ENCODE data around the gene RPL37.
"Not testable (repeated sequence)": the region's sequence is repeated elsewhere in the genome, so short reads cannot be mapped to it uniquely, and the experiment has no call there.

Gene RPL37

GRCh38 chr5:40798012-40798800, 36.8 kb downstream of the RPL37 start, which contains the start of gene PRKAA1:
PRKAA1 (minus strand) TSS chr5:40798374; CDS start chr5:40798189, 185 bp downstream.
- Histone ChIP-seq H3K4me3 (ENCODE audit: low read length) (peak within 1 kb of the TSS; percentile 99), H3K27ac (ENCODE audit: low read depth, low read length) (peak within 1 kb of the TSS; percentile 50), H3K36me3 (ENCODE audit: control insufficient read depth, low read length) (peaks cover 16% of the 10 kb centered on the region), H3F3A (ENCODE audit: control insufficient read depth, insufficient read depth) (peaks cover 6% of the 10 kb centered on the region; the same call in 1 of the 2 replicates), H3K9me2 (replicated peaks; ENCODE audit: control insufficient read depth, low read length) (no peaks in the 10 kb centered on the region), H3K27me3 (ENCODE audit: control insufficient read depth, low read length) (no peaks in the 10 kb centered on the region), H3K9me3 (ENCODE audit: control insufficient read depth, insufficient read depth, low read length) (no peaks in the 10 kb centered on the region), H3K4me1 (ENCODE audit: control insufficient read depth, low read length) (peaks cover 18% of the 10 kb centered on the region), H3K79me2 (ENCODE audit: control insufficient read depth, low read length) (peaks cover 53% of the 10 kb centered on the region), H3K4me2 (ENCODE audit: low read length) (peak within 1 kb of the TSS; percentile 86), H4K20me1 (ENCODE audit: control insufficient read depth, insufficient read depth, low read depth, low read length) (peaks cover 8% of the 10 kb centered on the region; the same call in 1 of the 2 replicates)
- TF ChIP-seq CTCF (IDR thresholded peaks at IDR 0.05; ENCODE audit: low read depth, low read length, poor library complexity, severe bottlenecking) (peak; percentile 38), EZH2phosphoT487 (IDR thresholded peaks at IDR 0.05; ENCODE audit: borderline replicate concordance, low read length) (no peak)

GRCh38 chr5:40797273-40798011, 37.6 kb downstream of the RPL37 start:
- peaks cover 8% of the 10 kb centered on the region; the same call in 1 of the 2 replicates for H4K20me1 ChIP-seq (ENCODE audit: control insufficient read depth, insufficient read depth, low read depth, low read length)
- peak overlapping the region; percentile 50 for H3K27ac ChIP-seq (ENCODE audit: low read depth, low read length)
- peaks cover 16% of the 10 kb centered on the region for H3K36me3 ChIP-seq (ENCODE audit: control insufficient read depth, low read length)
- peaks cover 18% of the 10 kb centered on the region for H3K4me1 ChIP-seq (ENCODE audit: control insufficient read depth, low read length)
- H3K79me2 ChIP-seq (ENCODE audit: control insufficient read depth, low read length) = peaks cover 60% of the 10 kb centered on the region
- H3F3A ChIP-seq (ENCODE audit: control insufficient read depth, insufficient read depth) = peaks cover 6% of the 10 kb centered on the region; the same call in 1 of the 2 replicates
- TF ChIP-seq CTCF (IDR thresholded peaks at IDR 0.05; ENCODE audit: low read depth, low read length, poor library complexity, severe bottlenecking) (no peak), EZH2phosphoT487 (IDR thresholded peaks at IDR 0.05; ENCODE audit: borderline replicate concordance, low read length) (no peak)
- peak overlapping the region; percentile 99 for H3K4me3 ChIP-seq (ENCODE audit: low read length)
- no peaks in the 10 kb centered on the region for H3K9me2 ChIP-seq (replicated peaks; ENCODE audit: control insufficient read depth, low read length)
- H3K27me3 ChIP-seq (ENCODE audit: control insufficient read depth, low read length) = no peaks in the 10 kb centered on the region
- no peaks in the 10 kb centered on the region for H3K9me3 ChIP-seq (ENCODE audit: control insufficient read depth, insufficient read depth, low read length)
- peak overlapping the region; percentile 86 for H3K4me2 ChIP-seq (ENCODE audit: low read length)

- Histone ChIP-seq H3K4me1 (ENCODE audit: control insufficient read depth, low read length) (peaks cover 18% of the 10 kb centered on the region), H3K9me2 (replicated peaks; ENCODE audit: control insufficient read depth, low read length) (no peaks in the 10 kb centered on the region), H3K27me3 (ENCODE audit: control insufficient read depth, low read length) (no peaks in the 10 kb centered on the region), H3K4me2 (ENCODE audit: low read length) (peak overlapping the region; percentile 86), H3K36me3 (ENCODE audit: control insufficient read depth, low read length) (peaks cover 16% of the 10 kb centered on the region), H3K9me3 (ENCODE audit: control insufficient read depth, insufficient read depth, low read length) (no peaks in the 10 kb centered on the region), H3K79me2 (ENCODE audit: control insufficient read depth, low read length) (peaks cover 70% of the 10 kb centered on the region), H4K20me1 (ENCODE audit: control insufficient read depth, insufficient read depth, low read depth, low read length) (peaks cover 8% of the 10 kb centered on the region; the same call in 1 of the 2 replicates), H3F3A (ENCODE audit: control insufficient read depth, insufficient read depth) (peaks cover 6% of the 10 kb centered on the region; the same call in 1 of the 2 replicates), H3K4me3 (ENCODE audit: low read length) (peak overlapping the region; percentile 99), H3K27ac (ENCODE audit: low read depth, low read length) (no peak overlapping the region)
- TF ChIP-seq CTCF (IDR thresholded peaks at IDR 0.05; ENCODE audit: low read depth, low read length, poor library complexity, severe bottlenecking) (no peak), EZH2phosphoT487 (IDR thresholded peaks at IDR 0.05; ENCODE audit: borderline replicate concordance, low read length) (no peak)
These were observed 38.5 kb downstream of the RPL37 start for GRCh38 chr5:40796487-40796889.

- H3K9me2 ChIP-seq (replicated peaks; ENCODE audit: control insufficient read depth, low read length); H4K20me1 ChIP-seq (ENCODE audit: control insufficient read depth, insufficient read depth, low read depth, low read length); H3K27ac ChIP-seq (ENCODE audit: low read depth, low read length); H3K4me2 ChIP-seq (ENCODE audit: low read length); H3K27me3 ChIP-seq (ENCODE audit: control insufficient read depth, low read length); H3K4me3 ChIP-seq (ENCODE audit: low read length); H3F3A ChIP-seq (ENCODE audit: control insufficient read depth, insufficient read depth); H3K9me3 ChIP-seq (ENCODE audit: control insufficient read depth, insufficient read depth, low read length): not testable (repeated sequence)
- H3K79me2 ChIP-seq (ENCODE audit: control insufficient read depth, low read length) = peaks cover 86% of the 10 kb centered on the region
- H3K36me3 ChIP-seq (ENCODE audit: control insufficient read depth, low read length) = peaks cover 19% of the 10 kb centered on the region
- peaks cover 17% of the 10 kb centered on the region for H3K4me1 ChIP-seq (ENCODE audit: control insufficient read depth, low read length)
These were observed 40.1 kb downstream of the RPL37 start for GRCh38 chr5:40794877-40795276.

- H3K4me2 ChIP-seq (ENCODE audit: low read length); H4K20me1 ChIP-seq (ENCODE audit: control insufficient read depth, insufficient read depth, low read depth, low read length); H3K4me3 ChIP-seq (ENCODE audit: low read length); H3K27me3 ChIP-seq (ENCODE audit: control insufficient read depth, low read length); H3K9me2 ChIP-seq (replicated peaks; ENCODE audit: control insufficient read depth, low read length); H3F3A ChIP-seq (ENCODE audit: control insufficient read depth, insufficient read depth); H3K27ac ChIP-seq (ENCODE audit: low read depth, low read length); H3K9me3 ChIP-seq (ENCODE audit: control insufficient read depth, insufficient read depth, low read length): not testable (repeated sequence)
- H3K36me3 ChIP-seq (ENCODE audit: control insufficient read depth, low read length) = peaks cover 21% of the 10 kb centered on the region
- peaks cover 12% of the 10 kb centered on the region for H3K4me1 ChIP-seq (ENCODE audit: control insufficient read depth, low read length)
- peaks cover 91% of the 10 kb centered on the region for H3K79me2 ChIP-seq (ENCODE audit: control insufficient read depth, low read length)
These were observed 40.7 kb downstream of the RPL37 start for GRCh38 chr5:40794340-40794739.

Measured in DOHH2 (cell line).